ENCODE results near the gene MBIP.

DNA sequence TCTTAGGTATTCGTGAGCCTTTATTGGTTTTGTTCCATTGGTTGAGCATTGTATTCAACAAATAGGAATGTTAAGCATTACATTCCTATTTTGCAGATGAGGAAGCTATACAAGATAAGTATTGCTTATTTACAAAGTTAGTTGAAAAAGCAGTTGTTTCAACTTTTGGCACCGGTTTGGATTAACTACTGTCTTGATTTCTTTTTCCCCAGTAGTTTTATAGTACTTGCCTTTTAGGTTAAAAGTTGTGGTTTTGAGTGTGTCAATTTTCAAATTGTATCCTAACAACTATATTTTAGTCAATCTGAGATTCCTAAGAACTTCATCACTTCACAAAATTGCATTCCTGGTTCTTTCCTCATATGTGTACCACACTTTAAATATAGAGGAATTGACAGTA lies 23.8 kb upstream of the MBIP start:
- TF ChIP-seq, protein P1, sequence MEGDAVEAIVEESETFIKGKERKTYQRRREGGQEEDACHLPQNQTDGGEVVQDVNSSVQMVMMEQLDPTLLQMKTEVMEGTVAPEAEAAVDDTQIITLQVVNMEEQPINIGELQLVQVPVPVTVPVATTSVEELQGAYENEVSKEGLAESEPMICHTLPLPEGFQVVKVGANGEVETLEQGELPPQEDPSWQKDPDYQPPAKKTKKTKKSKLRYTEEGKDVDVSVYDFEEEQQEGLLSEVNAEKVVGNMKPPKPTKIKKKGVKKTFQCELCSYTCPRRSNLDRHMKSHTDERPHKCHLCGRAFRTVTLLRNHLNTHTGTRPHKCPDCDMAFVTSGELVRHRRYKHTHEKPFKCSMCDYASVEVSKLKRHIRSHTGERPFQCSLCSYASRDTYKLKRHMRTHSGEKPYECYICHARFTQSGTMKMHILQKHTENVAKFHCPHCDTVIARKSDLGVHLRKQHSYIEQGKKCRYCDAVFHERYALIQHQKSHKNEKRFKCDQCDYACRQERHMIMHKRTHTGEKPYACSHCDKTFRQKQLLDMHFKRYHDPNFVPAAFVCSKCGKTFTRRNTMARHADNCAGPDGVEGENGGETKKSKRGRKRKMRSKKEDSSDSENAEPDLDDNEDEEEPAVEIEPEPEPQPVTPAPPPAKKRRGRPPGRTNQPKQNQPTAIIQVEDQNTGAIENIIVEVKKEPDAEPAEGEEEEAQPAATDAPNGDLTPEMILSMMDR (IDR thresholded peaks at IDR 0.05), result no peak
- no peak for TF ChIP-seq POLR2A (IDR thresholded peaks at IDR 0.05)
